ENCODE data around the gene FAM81A. TPM values are rescaled to one million over a fixed set of nuclear protein-coding genes. Genes with fewer than 3 reads are reported as not detected.
"Not testable (repeated sequence)": the region's sequence is repeated elsewhere in the genome, so short reads cannot be mapped to it uniquely, and the experiment has no call there.

The FAM81A gene
- total RNA-seq = 1 to 10 TPM; 4.6 to 4.7 TPM

DNA sequence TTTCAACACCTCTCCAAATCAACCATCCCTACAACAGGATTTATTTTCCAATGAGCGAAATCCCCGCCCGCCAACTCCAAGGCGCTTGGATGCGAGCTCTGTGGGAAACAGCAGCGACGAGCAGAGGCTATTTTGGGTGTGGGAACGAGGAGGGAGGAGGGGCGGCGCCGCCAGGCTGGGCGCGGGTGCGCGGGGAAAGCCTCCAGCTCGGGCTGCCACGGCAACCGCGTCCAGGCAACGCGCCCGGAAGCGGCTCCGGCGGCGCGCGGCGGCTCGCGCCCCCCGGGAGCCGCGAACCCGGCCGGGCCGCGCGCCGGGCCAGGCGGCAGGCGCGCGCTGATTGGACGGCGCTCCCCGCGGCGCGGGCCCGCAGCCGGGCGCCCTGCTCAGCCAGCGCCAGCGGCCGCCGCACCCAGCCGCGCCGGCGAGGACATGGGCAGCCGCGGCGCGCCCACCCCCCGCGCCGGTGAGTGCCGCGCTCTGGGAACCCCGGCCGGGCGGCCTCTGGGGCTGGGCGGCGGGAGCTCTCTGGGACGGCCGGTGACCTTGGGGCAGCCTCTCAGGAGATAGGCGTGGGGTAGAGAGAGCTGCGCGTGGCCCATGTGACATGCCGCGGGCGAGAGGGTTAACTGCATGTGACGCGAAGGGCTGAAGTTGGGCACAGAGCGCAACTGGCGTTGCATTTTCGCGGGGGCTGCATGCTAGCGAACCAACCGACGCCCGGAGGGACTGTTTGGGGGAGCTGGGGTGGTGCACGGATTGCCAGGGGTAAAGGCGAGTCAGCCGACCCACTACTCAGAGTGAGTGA is at the start of gene FAM81A:
TSS of gene FAM81A (plus strand) at position 370 of the 808 bp plus-strand sequence. CDS start 20,441 bp downstream, outside the sequence.
- ChIA-PET POLR2A (no interaction called here), CTCF (interaction anchor here (1.0 to 2.2 kb wide), 3 partner anchors 55 to 191 kb away, joined by 3 to 5 read pairs (median 4); no protein-coding TSS in a partner anchor)
- ATAC-seq (peak; percentile 92), DNase-seq (peak; percentile 65)
- Mint-ChIP-seq H3K27me3 (ENCODE audit: low read depth) (peaks cover 69% of the 10 kb centered on the region), H3K27ac (no peak within 1 kb of the TSS), H3K4me3 (peak within 1 kb of the TSS; percentile 80), H3K36me3 (ENCODE audit: low read depth) (peaks cover 3% of the 10 kb centered on the region), H3K4me1 (ENCODE audit: low read depth) (peaks cover 21% of the 10 kb centered on the region), H3K9me3 (ENCODE audit: insufficient read depth) (no peaks in the 10 kb centered on the region)

GRCh38 chr15:59388670-59389069 is 49.3 kb upstream of the FAM81A start:
- Mint-ChIP-seq H3K36me3 (ENCODE audit: low read depth) (peaks cover 9% of the 10 kb centered on the region), H3K27me3 (ENCODE audit: low read depth) (peaks cover 3% of the 10 kb centered on the region), H3K9me3 (ENCODE audit: insufficient read depth) (no peaks in the 10 kb centered on the region), H3K4me1 (ENCODE audit: low read depth) (peaks cover 41% of the 10 kb centered on the region), H3K27ac (peak overlapping the region; percentile 61), H3K4me3 (no peak overlapping the region)
- ChIA-PET CTCF (interaction anchor here (1.2 to 1.3 kb wide), 2 partner anchors 22 to 141 kb away, joined by 4 to 5 read pairs; no protein-coding TSS in a partner anchor), POLR2A (no interaction called here)
- no peak for DNase-seq
- no peak for ATAC-seq

- Mint-ChIP-seq H3K27ac (no peak overlapping the region), H3K9me3 (ENCODE audit: insufficient read depth) (no peaks in the 10 kb centered on the region), H3K4me1 (ENCODE audit: low read depth) (peaks cover 14% of the 10 kb centered on the region), H3K4me3 (no peak overlapping the region), H3K27me3 (ENCODE audit: low read depth) (peaks cover 18% of the 10 kb centered on the region), H3K36me3 (ENCODE audit: low read depth) (no peaks in the 10 kb centered on the region)
- no peak for ATAC-seq
- no peak for DNase-seq
- POLR2A ChIA-PET = no interaction called here
- CTCF ChIA-PET = no interaction called here
Observed at GRCh38 chr15:59392299-59392698, 45.7 kb upstream of the FAM81A start.

DNA sequence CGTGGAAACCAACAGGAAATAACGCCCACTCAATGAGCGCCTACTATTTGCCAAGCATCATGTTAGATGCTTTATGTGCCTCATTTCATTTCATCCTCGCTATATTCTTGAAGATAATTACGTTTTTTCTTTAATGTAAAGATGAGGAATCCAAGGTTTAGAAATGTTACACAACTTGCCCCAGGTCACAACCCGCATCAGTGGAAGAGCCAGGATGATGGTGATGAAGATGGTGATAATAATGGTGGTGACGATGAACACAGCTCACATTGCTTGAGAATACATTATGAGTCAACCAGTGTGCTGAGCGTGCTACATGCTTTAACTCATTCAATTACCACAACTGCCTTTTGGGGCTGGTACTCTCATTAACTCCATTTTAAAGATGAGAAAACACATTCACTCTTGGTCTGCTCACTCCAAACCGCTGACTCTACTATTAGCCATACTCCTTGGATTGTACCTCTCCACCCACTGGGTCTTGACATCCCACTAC is 43.8 kb upstream of the FAM81A start:
- POLR2A ChIA-PET = no interaction called here
- H3K36me3 Mint-ChIP-seq (ENCODE audit: low read depth) = no peaks in the 10 kb centered on the region
- H3K4me1 Mint-ChIP-seq (ENCODE audit: low read depth) = peaks cover 15% of the 10 kb centered on the region
- no peak overlapping the region for H3K27ac Mint-ChIP-seq
- H3K27me3 Mint-ChIP-seq (ENCODE audit: low read depth) = peaks cover 26% of the 10 kb centered on the region
- H3K9me3 Mint-ChIP-seq (ENCODE audit: insufficient read depth) = no peaks in the 10 kb centered on the region
- CTCF ChIA-PET = interaction anchor here (1.2 to 1.5 kb wide), 2 partner anchors 17 to 414 kb away, joined by 3 to 4 read pairs; no protein-coding TSS in a partner anchor
- ATAC-seq (no peak), DNase-seq (no peak)
- no peak overlapping the region for H3K4me3 Mint-ChIP-seq

GRCh38 chr15:59396211-59396610 is 41.8 kb upstream of the FAM81A start:
- ChIA-PET CTCF (interaction anchor here (0.8 to 1.2 kb wide), 3 partner anchors 17 to 132 kb away, joined by 3 read pairs; no protein-coding TSS in a partner anchor), POLR2A (no interaction called here)
- Mint-ChIP-seq H3K9me3 (ENCODE audit: insufficient read depth) (no peaks in the 10 kb centered on the region), H3K4me3 (no peak overlapping the region), H3K4me1 (ENCODE audit: low read depth) (peaks cover 15% of the 10 kb centered on the region), H3K27me3 (ENCODE audit: low read depth) (peaks cover 41% of the 10 kb centered on the region), H3K36me3 (ENCODE audit: low read depth) (no peaks in the 10 kb centered on the region), H3K27ac (no peak overlapping the region)
- DNase-seq (no peak), ATAC-seq (no peak)

- POLR2A ChIA-PET = no interaction called here
- no peak for ATAC-seq
Observed at GRCh38 chr15:59396679-59397078, 41.3 kb upstream of the FAM81A start.

DNA sequence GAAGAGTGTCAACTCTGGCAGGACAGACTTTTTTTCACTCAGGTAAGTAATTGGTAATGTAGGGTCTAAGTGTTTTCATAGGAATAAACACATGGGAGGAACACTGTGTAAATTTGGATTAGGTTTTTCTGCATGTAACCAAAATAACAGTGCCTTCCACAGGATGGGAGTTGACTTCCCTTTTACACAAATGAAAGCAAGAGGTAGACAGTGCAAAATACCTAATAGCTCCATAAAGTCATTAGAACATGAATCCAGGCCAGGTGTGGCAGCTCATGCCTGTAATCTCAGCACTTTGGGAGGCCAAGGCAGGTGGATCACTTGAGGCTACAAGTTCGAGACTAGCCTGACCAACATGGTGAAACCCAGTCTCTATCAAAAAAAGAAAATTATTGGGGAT is 39.8 kb upstream of the FAM81A start:
- H3K4me3 Mint-ChIP-seq = no peak overlapping the region
- ATAC-seq = no peak
- H3K27ac Mint-ChIP-seq = no peak overlapping the region

More at GRCh38 chr15:59396679-59397078, 41.3 kb upstream of the FAM81A start:
- H3K27ac Mint-ChIP-seq = no peak overlapping the region
- H3K4me3 Mint-ChIP-seq = no peak overlapping the region
- CTCF ChIA-PET = interaction anchor here (0.8 to 1.0 kb wide), 2 partner anchors 17 to 22 kb away, joined by 3 read pairs; no protein-coding TSS in a partner anchor
- no peaks in the 10 kb centered on the region for H3K36me3 Mint-ChIP-seq (ENCODE audit: low read depth)
- H3K27me3 Mint-ChIP-seq (ENCODE audit: low read depth) = peaks cover 45% of the 10 kb centered on the region
- H3K9me3 Mint-ChIP-seq (ENCODE audit: insufficient read depth) = no peaks in the 10 kb centered on the region
- peaks cover 15% of the 10 kb centered on the region for H3K4me1 Mint-ChIP-seq (ENCODE audit: low read depth)
- no peak for DNase-seq

DNA sequence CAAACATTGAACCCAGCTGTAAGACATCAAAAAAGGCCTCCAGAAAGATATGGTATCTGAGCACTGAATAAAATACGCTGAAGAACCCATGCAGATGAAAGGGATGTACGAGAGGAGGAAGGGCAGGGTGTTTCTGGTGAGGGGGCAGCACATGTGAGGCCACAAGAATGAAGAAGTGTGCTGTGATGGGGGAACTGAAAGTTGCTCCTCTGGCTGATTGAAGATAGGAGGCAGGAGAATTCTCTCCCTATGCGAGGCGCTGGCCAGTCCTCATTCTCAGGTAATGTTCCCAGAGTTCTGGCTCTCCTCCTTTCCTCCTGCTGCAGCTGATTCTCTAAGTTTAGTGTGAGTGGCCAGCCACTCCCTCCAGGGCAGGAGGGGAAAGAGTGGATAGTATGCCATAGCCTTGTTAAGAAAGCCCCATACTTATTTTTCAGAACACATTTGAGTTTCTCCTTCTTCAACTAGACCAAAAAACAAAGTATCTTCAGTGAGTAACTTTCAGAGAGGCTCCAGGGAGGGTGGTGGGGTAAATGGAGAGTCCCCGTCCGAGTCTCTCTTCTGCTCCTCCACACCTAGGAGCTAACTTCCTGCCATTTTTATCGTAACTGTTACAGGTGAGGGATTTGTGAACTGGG is 38.4 kb upstream of the FAM81A start:
- Mint-ChIP-seq H3K4me3 (no peak overlapping the region), H3K27me3 (ENCODE audit: low read depth) (peaks cover 49% of the 10 kb centered on the region), H3K4me1 (ENCODE audit: low read depth) (peaks cover 15% of the 10 kb centered on the region), H3K9me3 (ENCODE audit: insufficient read depth) (no peaks in the 10 kb centered on the region), H3K27ac (no peak overlapping the region), H3K36me3 (ENCODE audit: low read depth) (no peaks in the 10 kb centered on the region)
- ATAC-seq (no peak), DNase-seq (no peak)
- POLR2A ChIA-PET = no interaction called here
- CTCF ChIA-PET = interaction anchor here (1.8 to 2.1 kb wide), 2 partner anchors 12 to 15 kb away, joined by 5 to 11 read pairs; no protein-coding TSS in a partner anchor

More for the DNA sequence above, 39.8 kb upstream of the FAM81A start:
- ChIA-PET POLR2A (no interaction called here), CTCF (interaction anchor here (1.8 kb wide), 1 partner anchor 17 kb away, joined by 5 read pairs; no protein-coding TSS in a partner anchor)
- Mint-ChIP-seq H3K27me3 (ENCODE audit: low read depth) (peaks cover 51% of the 10 kb centered on the region), H3K9me3 (ENCODE audit: insufficient read depth) (no peaks in the 10 kb centered on the region), H3K36me3 (ENCODE audit: low read depth) (no peaks in the 10 kb centered on the region), H3K4me1 (ENCODE audit: low read depth) (peaks cover 15% of the 10 kb centered on the region)
- no peak for DNase-seq

DNA sequence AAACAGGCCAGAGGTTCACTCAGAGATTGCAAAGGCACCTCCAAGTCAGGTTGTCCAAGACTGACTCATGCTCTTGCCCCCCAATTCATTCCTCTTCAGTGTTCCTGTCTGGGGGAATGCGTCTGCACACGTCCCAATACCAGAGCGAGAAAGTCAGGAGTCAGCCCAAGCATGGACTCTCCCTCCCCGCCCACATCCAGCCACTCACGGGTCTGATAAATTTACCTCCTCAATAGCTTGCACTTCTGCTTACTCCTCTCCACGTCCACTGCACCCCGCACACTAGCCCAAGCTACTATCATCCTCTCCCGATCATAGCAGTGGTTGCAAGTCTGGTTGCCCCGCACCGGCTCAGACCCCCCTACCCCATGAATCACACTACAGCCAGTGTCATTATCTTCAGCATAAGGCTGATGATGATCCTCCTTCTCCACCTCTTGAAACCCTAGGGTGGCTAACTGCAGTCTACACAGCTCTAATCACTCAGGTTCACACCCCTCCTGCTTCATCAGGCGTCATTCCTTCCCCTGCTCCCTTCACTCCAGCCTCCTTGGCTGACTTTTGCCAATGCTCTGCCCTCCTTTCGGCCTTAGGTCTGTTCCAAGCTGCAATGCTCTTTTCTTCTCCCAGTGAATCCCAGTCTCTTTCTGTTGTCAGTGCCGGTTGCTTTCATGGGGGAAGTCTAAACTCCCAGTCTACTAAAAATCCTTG is 37.7 kb upstream of the FAM81A start:
- H3K4me3 Mint-ChIP-seq = no peak overlapping the region
- H3K9me3 Mint-ChIP-seq (ENCODE audit: insufficient read depth) = no peaks in the 10 kb centered on the region
- H3K27ac Mint-ChIP-seq = no peak overlapping the region
- CTCF ChIA-PET = interaction anchor here (2.1 kb wide), 1 partner anchor 11 kb away, joined by 11 read pairs; no protein-coding TSS in a partner anchor
- peaks cover 15% of the 10 kb centered on the region for H3K4me1 Mint-ChIP-seq (ENCODE audit: low read depth)
- POLR2A ChIA-PET = no interaction called here
- ATAC-seq (no peak), DNase-seq (no peak)
- peaks cover 47% of the 10 kb centered on the region for H3K27me3 Mint-ChIP-seq (ENCODE audit: low read depth)
- H3K36me3 Mint-ChIP-seq (ENCODE audit: low read depth) = no peaks in the 10 kb centered on the region

GRCh38 chr15:59401051-59401823 is 36.7 kb upstream of the FAM81A start:
- H3K4me1 Mint-ChIP-seq (ENCODE audit: low read depth) = peaks cover 15% of the 10 kb centered on the region
- H3K27ac Mint-ChIP-seq; H3K4me3 Mint-ChIP-seq; ATAC-seq; DNase-seq; H3K36me3 Mint-ChIP-seq (ENCODE audit: low read depth); H3K9me3 Mint-ChIP-seq (ENCODE audit: insufficient read depth): not testable (repeated sequence)
- H3K27me3 Mint-ChIP-seq (ENCODE audit: low read depth) = peaks cover 42% of the 10 kb centered on the region
- ChIA-PET CTCF (interaction anchor here (2.1 kb wide), 1 partner anchor 10 kb away, joined by 11 read pairs; no protein-coding TSS in a partner anchor), POLR2A (interaction anchor here (0.6 kb wide), 1 partner anchor 343 kb away, joined by 3 read pairs; no protein-coding TSS in a partner anchor)
